ENCODE measurements around the gene CCR7.

Gene CCR7

DNA sequence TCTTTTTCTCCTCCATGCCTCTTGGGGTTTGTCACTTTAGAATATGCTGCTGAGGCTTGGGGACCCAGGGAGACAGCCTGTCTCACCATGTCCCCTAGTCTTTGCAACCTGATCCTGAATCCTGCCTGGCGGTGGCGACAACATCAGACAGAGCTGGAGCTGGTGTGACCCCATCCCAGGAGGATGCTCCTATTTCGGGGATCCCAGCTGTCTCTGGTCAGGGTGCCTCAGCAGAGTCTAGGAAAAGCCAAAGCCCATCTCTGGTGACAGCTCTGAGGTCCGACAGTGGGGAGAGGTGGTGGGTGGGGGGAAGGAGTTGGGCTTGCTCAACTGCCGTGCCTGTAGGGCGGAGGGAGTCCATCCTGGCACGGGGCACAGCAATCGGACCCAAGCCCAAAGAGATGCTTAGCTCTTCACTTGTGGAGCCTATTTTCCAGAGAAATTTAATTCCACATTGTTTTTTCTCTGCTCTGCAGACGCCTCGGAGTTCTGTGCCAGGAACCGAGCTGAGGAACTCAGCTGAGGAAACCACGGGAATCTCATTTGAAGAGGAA is 53.5 kb downstream of the CCR7 start:
- no peak for DNase-seq

- DNase-seq = no peak
These were observed 54.1 kb downstream of the CCR7 start for GRCh38 chr17:40511136-40511535.

- DNase-seq = no peak
These were observed 55.0 kb downstream of the CCR7 start for GRCh38 chr17:40510328-40510648.

DNA sequence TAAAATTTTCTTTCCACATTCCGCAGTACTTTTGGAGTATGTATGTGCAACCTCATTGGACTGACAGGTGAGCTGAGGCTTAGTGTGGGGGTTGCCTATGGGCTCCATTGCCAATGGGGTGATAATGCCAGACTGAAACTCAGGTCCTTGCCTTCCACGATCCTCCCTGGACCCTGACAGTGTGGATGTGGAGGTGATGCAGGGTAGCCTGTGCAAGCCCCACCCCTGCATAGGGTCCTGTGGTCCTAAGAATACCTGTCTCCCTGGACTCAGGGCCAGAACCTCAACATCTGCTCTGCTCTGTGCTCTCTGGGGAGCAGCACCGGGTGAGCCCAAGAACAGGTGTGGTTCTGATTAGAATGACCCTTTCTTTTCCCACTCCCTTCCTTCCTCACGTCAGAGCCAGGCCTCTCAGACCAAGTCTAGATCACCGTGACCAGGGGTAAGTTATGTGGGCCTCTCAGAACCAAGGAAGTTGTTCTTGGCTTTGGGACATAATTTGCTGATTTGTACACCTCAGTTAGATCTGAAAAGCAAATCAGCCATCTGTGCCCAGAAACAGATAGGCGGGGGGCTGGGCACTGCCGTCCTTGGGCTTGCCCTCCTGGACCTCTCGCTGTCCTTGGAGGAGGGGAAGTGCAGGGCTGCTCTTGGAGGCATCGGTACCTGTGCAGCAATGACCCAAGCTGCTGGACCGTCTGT is 55.5 kb downstream of the CCR7 start:
- DNase-seq = no peak

GRCh38 chr17:40506786-40507185 is 58.5 kb downstream of the CCR7 start:
- DNase-seq = no peak

Measured in NCI-H510A treated with DMSO at 0.1 percent for 48 hours (cell line).